ENCODE data around the gene ATXN2. TPM values are rescaled to one million over a fixed set of nuclear protein-coding genes. Genes with fewer than 3 reads are reported as not detected.
"Not testable (repeated sequence)": the region's sequence is repeated elsewhere in the genome, so short reads cannot be mapped to it uniquely, and the experiment has no call there.

The ATXN2 gene
- total RNA-seq, 1 experiment from 2014 or later = 108 TPM

DNA sequence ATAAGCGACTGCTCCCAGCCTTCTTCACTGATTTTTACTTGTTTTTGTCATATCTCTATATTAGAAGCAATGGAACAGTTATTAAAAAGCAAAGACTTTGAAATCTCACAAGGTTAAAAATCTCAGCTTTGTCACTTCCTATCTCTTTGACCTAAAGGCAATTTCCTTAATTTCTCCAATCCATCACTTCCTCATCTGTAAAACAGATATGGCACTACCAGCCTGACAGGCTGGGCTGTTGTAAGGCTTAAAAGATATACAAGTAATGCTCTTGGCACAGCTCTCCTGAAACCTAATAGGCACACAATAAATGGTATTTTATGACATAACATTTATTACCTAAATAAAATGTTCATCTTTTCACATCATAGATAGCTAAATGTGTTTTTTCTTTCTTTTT lies 25.6 kb downstream of the ATXN2 start:
- Histone ChIP-seq H4K20me1 (ENCODE audit: insufficient read depth) (peaks cover 36% of the 10 kb centered on the region), H3K4me1 (replicated peaks; ENCODE audit: insufficient read depth) (peaks cover 61% of the 10 kb centered on the region)
- CTCF ChIA-PET = no interaction called here

DNA sequence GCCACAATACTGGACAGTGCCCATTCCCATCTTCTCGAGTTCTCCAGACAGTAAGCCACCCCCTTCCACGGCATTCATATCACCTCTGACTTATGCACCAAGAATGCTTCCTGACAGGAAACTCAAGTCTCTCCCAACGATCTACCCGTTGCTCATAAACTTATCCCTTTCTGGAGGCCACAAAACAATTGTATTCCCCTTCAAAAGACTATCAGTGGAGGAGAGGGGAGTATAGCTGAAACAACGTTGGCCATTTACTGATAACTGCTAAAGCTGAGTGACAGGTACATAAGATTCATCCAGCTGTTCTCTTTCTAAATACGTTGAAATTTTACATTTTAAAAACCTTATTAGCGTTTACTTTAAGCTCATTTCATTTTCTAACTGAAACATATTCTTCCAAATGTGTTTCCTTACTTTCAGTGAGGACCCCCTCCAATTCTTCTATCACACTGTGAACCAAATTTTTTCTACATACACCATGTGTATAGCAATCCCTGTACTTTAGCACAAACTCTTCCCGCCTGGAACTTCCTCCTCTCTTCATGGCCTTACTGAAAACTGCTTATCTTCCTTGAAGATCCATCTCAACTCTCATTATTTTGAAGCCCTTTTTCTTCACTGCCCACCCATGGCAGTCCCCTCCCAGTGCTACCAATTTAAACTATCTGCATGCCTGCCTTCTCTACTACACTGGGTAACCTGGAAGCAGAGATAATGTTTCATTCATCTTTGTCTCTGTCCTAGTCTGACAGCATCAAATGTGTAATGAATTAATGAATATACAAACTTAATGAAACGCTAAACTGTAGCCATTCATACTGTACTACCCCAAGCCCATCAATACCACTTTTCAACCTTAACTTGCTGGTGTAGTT lies 28.8 kb downstream of the ATXN2 start:
- peaks cover 56% of the 10 kb centered on the region for H3F3A ChIP-seq (ENCODE audit: insufficient read depth, low read depth)
- H3K4me2 ChIP-seq = peak overlapping the region; percentile 67
- no peaks in the 10 kb centered on the region for H3K9me3 ChIP-seq (ENCODE audit: insufficient read depth, low read depth)
- H3K4me3 ChIP-seq = peak overlapping the region; percentile 4; the same call in 1 of the 2 replicates
- TF ChIP-seq EZH2 (IDR thresholded peaks at IDR 0.05; ENCODE audit: low read depth) = no peak
- TF ChIP-seq, protein P1, sequence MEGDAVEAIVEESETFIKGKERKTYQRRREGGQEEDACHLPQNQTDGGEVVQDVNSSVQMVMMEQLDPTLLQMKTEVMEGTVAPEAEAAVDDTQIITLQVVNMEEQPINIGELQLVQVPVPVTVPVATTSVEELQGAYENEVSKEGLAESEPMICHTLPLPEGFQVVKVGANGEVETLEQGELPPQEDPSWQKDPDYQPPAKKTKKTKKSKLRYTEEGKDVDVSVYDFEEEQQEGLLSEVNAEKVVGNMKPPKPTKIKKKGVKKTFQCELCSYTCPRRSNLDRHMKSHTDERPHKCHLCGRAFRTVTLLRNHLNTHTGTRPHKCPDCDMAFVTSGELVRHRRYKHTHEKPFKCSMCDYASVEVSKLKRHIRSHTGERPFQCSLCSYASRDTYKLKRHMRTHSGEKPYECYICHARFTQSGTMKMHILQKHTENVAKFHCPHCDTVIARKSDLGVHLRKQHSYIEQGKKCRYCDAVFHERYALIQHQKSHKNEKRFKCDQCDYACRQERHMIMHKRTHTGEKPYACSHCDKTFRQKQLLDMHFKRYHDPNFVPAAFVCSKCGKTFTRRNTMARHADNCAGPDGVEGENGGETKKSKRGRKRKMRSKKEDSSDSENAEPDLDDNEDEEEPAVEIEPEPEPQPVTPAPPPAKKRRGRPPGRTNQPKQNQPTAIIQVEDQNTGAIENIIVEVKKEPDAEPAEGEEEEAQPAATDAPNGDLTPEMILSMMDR (conservative IDR thresholded peaks at IDR 0.05) = no peak
- H3K4me1 ChIP-seq (replicated peaks; ENCODE audit: insufficient read depth) = peaks cover 52% of the 10 kb centered on the region
- intact Hi-C loops (cut with micrococcal nuclease; ENCODE audit: unreplicated experiment) = loop anchor here (1.0 to 5.0 kb wide), 3 partner anchors 8 to 442 kb away; partner anchors contain the start of genes ERP29 and TMEM116
- ChIA-PET CTCF (no interaction called here), POLR2A (ENCODE audit: unreplicated experiment) (interaction anchor here (0.6 to 0.7 kb wide), 3 partner anchors 28 to 203 kb away, joined by 4 to 13 read pairs (median 4); no protein-coding TSS in a partner anchor)
- peaks cover 16% of the 10 kb centered on the region for H4K20me1 ChIP-seq (ENCODE audit: insufficient read depth)
- no peaks in the 10 kb centered on the region for H3K9me2 ChIP-seq (ENCODE audit: insufficient read depth)
- peaks cover 99% of the 10 kb centered on the region for H3K79me2 ChIP-seq (ENCODE audit: low read depth)
- no peaks in the 10 kb centered on the region for H3K27me3 ChIP-seq (ENCODE audit: insufficient read depth, low read depth)
- peak; percentile 66 to 94 for DNase-seq
- peak overlapping the region; percentile 74 for H3K27ac ChIP-seq
- peaks cover 12% of the 10 kb centered on the region; the same call in 1 of the 2 replicates for H3K36me3 ChIP-seq (ENCODE audit: low read depth)
- BruUV-seq (replicated peaks) = TSS peak; percentile 98
- no peak overlapping the region for H2AFZ ChIP-seq

More for the DNA sequence above, 25.6 kb downstream of the ATXN2 start:
- Histone ChIP-seq H2AFZ (no peak overlapping the region), H3K9me3 (ENCODE audit: insufficient read depth, low read depth) (no peaks in the 10 kb centered on the region), H3K27ac (peak overlapping the region; percentile 5; the same call in 1 of the 2 replicates), H3K36me3 (ENCODE audit: low read depth) (peaks cover 6% of the 10 kb centered on the region; the same call in 1 of the 2 replicates), H3K9me2 (ENCODE audit: insufficient read depth) (no peaks in the 10 kb centered on the region), H3K27me3 (ENCODE audit: insufficient read depth, low read depth) (no peaks in the 10 kb centered on the region), H3K4me3 (no peak overlapping the region), H3K79me2 (ENCODE audit: low read depth) (peaks cover 98% of the 10 kb centered on the region), H3K4me2 (no peak overlapping the region), H3F3A (ENCODE audit: insufficient read depth, low read depth) (peaks cover 53% of the 10 kb centered on the region)
- POLR2A ChIA-PET (ENCODE audit: unreplicated experiment) = no interaction called here
- TF ChIP-seq EZH2 (IDR thresholded peaks at IDR 0.05; ENCODE audit: low read depth) = no peak
- TF ChIP-seq, protein P1 (conservative IDR thresholded peaks at IDR 0.05) = no peak
- no peak for DNase-seq
- intact Hi-C loops (cut with micrococcal nuclease; ENCODE audit: unreplicated experiment) = loop anchor here (5.0 kb wide), 1 partner anchor 439 kb away; the partner anchor contains the start of genes ERP29 and TMEM116
- BruUV-seq (replicated peaks) = no TSS peak

DNA sequence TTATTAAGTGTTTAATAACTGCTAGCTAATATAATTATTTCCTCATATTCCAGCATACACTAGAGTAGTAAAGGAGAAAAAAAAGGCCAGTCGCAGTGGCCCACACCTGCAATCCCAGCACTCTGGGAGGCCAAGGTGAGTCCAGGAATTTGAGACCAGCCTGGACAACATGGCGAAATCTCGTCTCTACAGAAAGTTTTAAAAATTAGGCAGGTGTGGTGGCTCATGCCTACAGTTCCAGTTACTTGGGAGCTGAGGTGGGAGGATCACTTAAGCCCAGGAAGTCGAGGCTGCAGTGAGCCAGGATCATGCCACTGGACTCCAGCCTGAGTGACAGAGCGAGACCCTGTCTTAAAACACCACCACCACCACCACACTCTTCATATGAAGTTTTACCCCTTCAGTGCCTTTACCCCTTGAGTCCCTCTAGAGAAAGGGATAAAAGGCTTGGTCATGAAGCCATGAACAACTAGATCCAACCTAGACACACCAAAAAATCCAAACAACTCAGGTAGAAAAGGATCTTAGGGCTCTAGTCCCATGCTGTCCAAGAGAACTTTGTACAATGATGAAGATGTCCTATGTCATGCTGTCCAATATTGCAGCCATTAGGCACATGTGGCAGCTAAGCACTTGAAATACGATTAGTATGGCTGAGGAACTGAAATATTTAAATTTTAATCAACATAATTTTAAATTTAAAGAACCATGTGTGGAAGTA lies 29.6 kb downstream of the ATXN2 start:
- TSS peak; percentile 15 for BruUV-seq (replicated peaks)
- no peaks in the 10 kb centered on the region for H3K9me2 ChIP-seq (ENCODE audit: insufficient read depth)
- peaks cover 98% of the 10 kb centered on the region for H3K79me2 ChIP-seq (ENCODE audit: low read depth)
- H3K4me1 ChIP-seq (replicated peaks; ENCODE audit: insufficient read depth) = peaks cover 52% of the 10 kb centered on the region
- H3K4me2 ChIP-seq = peak overlapping the region; percentile 67
- POLR2A ChIA-PET (ENCODE audit: unreplicated experiment) = interaction anchor here (0.6 kb wide), 2 partner anchors 17 to 41 kb away, joined by 5 to 13 read pairs; no protein-coding TSS in a partner anchor
- H3K27ac ChIP-seq = peak overlapping the region; percentile 74
- CTCF ChIA-PET = interaction anchor here (0.5 kb wide), 1 partner anchor 25 kb away, joined by 4 read pairs; no protein-coding TSS in a partner anchor
- H3K4me3 ChIP-seq = no peak overlapping the region
- H3K36me3 ChIP-seq (ENCODE audit: low read depth) = peaks cover 12% of the 10 kb centered on the region; the same call in 1 of the 2 replicates
- peaks cover 15% of the 10 kb centered on the region for H4K20me1 ChIP-seq (ENCODE audit: insufficient read depth)
- H2AFZ ChIP-seq = no peak overlapping the region
- intact Hi-C loops (cut with micrococcal nuclease; ENCODE audit: unreplicated experiment) = loop anchor here (1.0 to 5.0 kb wide), 3 partner anchors 9 to 443 kb away; partner anchors contain the start of genes ERP29 and TMEM116
- no peak for TF ChIP-seq EZH2 (IDR thresholded peaks at IDR 0.05; ENCODE audit: low read depth)
- TF ChIP-seq, protein P1 (conservative IDR thresholded peaks at IDR 0.05) = no peak
- peak in 1 of 2 experiments; percentile 14 for DNase-seq
- H3K9me3 ChIP-seq (ENCODE audit: insufficient read depth, low read depth) = no peaks in the 10 kb centered on the region
- H3F3A ChIP-seq (ENCODE audit: insufficient read depth, low read depth) = peaks cover 62% of the 10 kb centered on the region
- H3K27me3 ChIP-seq (ENCODE audit: insufficient read depth, low read depth) = no peaks in the 10 kb centered on the region

DNA sequence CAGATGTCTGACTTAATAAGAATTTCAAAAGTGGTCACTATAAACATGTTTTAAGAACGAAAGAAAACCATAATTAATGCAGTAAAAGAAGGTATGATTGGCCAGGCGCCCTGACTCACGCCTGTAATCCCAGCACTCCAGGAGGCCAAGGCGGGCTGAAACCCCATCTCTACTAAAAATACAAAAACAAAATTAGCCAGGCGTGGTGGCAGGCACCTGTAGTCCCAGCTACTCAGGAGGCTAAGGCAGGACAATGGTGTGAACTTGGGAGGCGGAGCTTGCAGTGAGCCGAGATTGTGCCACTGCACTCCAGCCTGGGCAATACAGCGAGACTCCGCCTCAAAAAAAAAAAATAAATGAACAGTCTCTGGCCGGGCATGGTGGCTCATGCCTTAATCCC lies 38.3 kb downstream of the ATXN2 start:
- Histone ChIP-seq H3K79me2 (ENCODE audit: low read depth) (peaks cover 99% of the 10 kb centered on the region), H3K4me1 (replicated peaks; ENCODE audit: insufficient read depth) (peaks cover 18% of the 10 kb centered on the region), H3K36me3 (ENCODE audit: low read depth) (peaks cover 23% of the 10 kb centered on the region), H3F3A (ENCODE audit: insufficient read depth, low read depth) (peaks cover 76% of the 10 kb centered on the region), H4K20me1 (ENCODE audit: insufficient read depth) (peaks cover 88% of the 10 kb centered on the region)
- H3K9me2 ChIP-seq (ENCODE audit: insufficient read depth); DNase-seq; H3K4me2 ChIP-seq; H3K9me3 ChIP-seq (ENCODE audit: insufficient read depth, low read depth); intact Hi-C loops (cut with micrococcal nuclease; ENCODE audit: unreplicated experiment); H3K4me3 ChIP-seq; H3K27ac ChIP-seq; POLR2A ChIA-PET (ENCODE audit: unreplicated experiment); BruUV-seq (replicated peaks); H3K27me3 ChIP-seq (ENCODE audit: insufficient read depth, low read depth); CTCF ChIA-PET; H2AFZ ChIP-seq: not testable (repeated sequence)
